H1 (cell line): ENCODE results near the gene COPG1. TPM values are rescaled to one million over a fixed set of nuclear protein-coding genes. Genes with fewer than 3 reads are reported as not detected.

Experiments used
- CTCF ChIA-PET: fragments of 300-600 bp; sonication (Branson Sonifier 250); formaldehyde crosslinking; loops from one replicate; lab custom pipeline; 2021; ENCODE audit not compliant: partially characterized antibody; lab: Charles Lee
- POLR2A ChIA-PET: fragments of 300-600 bp; sonication (Branson Sonifier 250); formaldehyde crosslinking; loops from one replicate; lab custom pipeline; 2021; ENCODE audit warnings: inconsistent platforms; ENCODE audit not compliant: partially characterized antibody; lab: Charles Lee
- DNase-seq, 2 experiments: peaks; one replicate each; pipeline versions ENCODE4 v3.0.0 to v3.0.0-alpha.2; 2010 to 2022; ENCODE audit warnings: low spot score in 2 of 2, low read depth in 1 of 2, mixed read lengths in 1 of 2
- FAIRE-seq: peaks from 2 replicates; lab custom pipeline; 2011; peaks lifted over from hg19 to GRCh38; lab: Jason Lieb, UNC
- H2AFZ ChIP-seq: 2 replicates; pipeline ENCODE4 v1.8.1; 2012; ENCODE audit warnings: low read length, inconsistent platforms
- H2AK5ac ChIP-seq: 2 replicates; pipeline ENCODE4 v1.6.1; 2013; ENCODE audit warnings: low read depth, low read length
- H2BK120ac ChIP-seq: replicated peaks from 2 replicates; pipeline ENCODE3; 2013; ENCODE audit warnings: low read depth, low read length, inconsistent platforms
- H2BK12ac ChIP-seq: 2 replicates; pipeline ENCODE4 v1.6.1; 2013; ENCODE audit warnings: low read depth, low read length
- H2BK15ac ChIP-seq: 2 replicates; pipeline ENCODE4 v1.6.1; 2013; ENCODE audit warnings: low read length
- H2BK20ac ChIP-seq: 2 replicates; pipeline ENCODE4 v1.6.1; 2013; ENCODE audit warnings: low read length
- H2BK5ac ChIP-seq: 2 replicates; pipeline ENCODE4 v1.6.1; 2013; ENCODE audit warnings: low read depth, low read length
- H3K14ac ChIP-seq: 2 replicates; pipeline ENCODE4 v1.6.1; 2013; ENCODE audit warnings: inconsistent platforms; ENCODE audit not compliant: insufficient read length
- H3K18ac ChIP-seq: 2 replicates; pipeline ENCODE4 v1.6.1; 2013; ENCODE audit warnings: low read length; ENCODE audit errors: extremely low read depth
- H3K23ac ChIP-seq: 2 replicates; pipeline ENCODE4 v1.6.1; 2013; ENCODE audit warnings: inconsistent platforms; ENCODE audit not compliant: insufficient read length
- H3K23me2 ChIP-seq: 2 replicates; pipeline ENCODE4 v1.6.1; 2013; ENCODE audit warnings: low read depth, low read length
- H3K27ac ChIP-seq: 2 replicates; pipeline ENCODE4 v1.6.1; 2011; ENCODE audit warnings: low read depth, low read length, inconsistent platforms
- H3K27me3 ChIP-seq, 4 experiments: replicated peaks in 1 of 4; 1 replicate in 1 of 4; 2 replicates in 3 of 4; pipeline versions ENCODE4 v1.6.1 to v1.8.1; 2011 to 2013; ENCODE audit warnings: low read length in 3 of 4, mild to moderate bottlenecking in 3 of 4, inconsistent platforms in 2 of 4, mixed read lengths in 2 of 4, moderate library complexity in 1 of 4; ENCODE audit not compliant: control insufficient read depth in 3 of 4, insufficient read depth in 3 of 4; ENCODE audit errors: extremely low read depth in 1 of 4
- H3K36me3 ChIP-seq, 4 experiments: 2 replicates each; pipeline versions ENCODE4 v1.6.1 to v1.8.1; 2011 to 2013; ENCODE audit warnings: mild to moderate bottlenecking in 4 of 4, low read length in 3 of 4, moderate library complexity in 2 of 4, control low read depth in 1 of 4, inconsistent platforms in 1 of 4; ENCODE audit not compliant: insufficient read depth in 4 of 4, control insufficient read depth in 2 of 4
- H3K4ac ChIP-seq: replicated peaks from 2 replicates; pipeline ENCODE3; 2013; ENCODE audit warnings: low read length, low read depth, mixed read lengths, inconsistent platforms; ENCODE audit not compliant: insufficient read length
- H3K4me1 ChIP-seq, 4 experiments: replicated peaks in 1 of 4; 1 replicate in 1 of 4; 2 replicates in 3 of 4; pipeline versions ENCODE4 v1.6.1 to v1.8.1; 2011 to 2013; ENCODE audit warnings: low read length in 3 of 4, inconsistent platforms in 2 of 4, mixed read lengths in 1 of 4; ENCODE audit not compliant: insufficient read depth in 4 of 4, control insufficient read depth in 3 of 4
- H3K4me2 ChIP-seq, 2 experiments: 2 replicates each; pipeline versions ENCODE4 v1.6.1 to v1.8.1; 2011 to 2013; ENCODE audit warnings: low read depth in 2 of 2, low read length in 2 of 2, control low read depth in 1 of 2, inconsistent platforms in 1 of 2, mild to moderate bottlenecking in 1 of 2; ENCODE audit not compliant: insufficient read depth in 1 of 2
- H3K4me3 ChIP-seq, 4 experiments: fragments of 200-600, 300-600 bp in 1 of 4; sonication (generic), shearing (Covaris generic), sonication (Bioruptor Twin) in 1 of 4; 2 replicates each; pipeline versions ENCODE4 v1.5.1 to v1.8.1; 2011 to 2016; ENCODE audit warnings: low read length in 4 of 4, low read depth in 3 of 4, control low read depth in 2 of 4, inconsistent platforms in 2 of 4, mild to moderate bottlenecking in 2 of 4, mixed read lengths in 1 of 4, moderate library complexity in 1 of 4; ENCODE audit not compliant: insufficient read depth in 2 of 4; ENCODE audit errors: extremely low read depth in 1 of 4
- H3K56ac ChIP-seq: replicated peaks from 2 replicates; pipeline ENCODE3; 2013; ENCODE audit warnings: low read depth, mild to moderate bottlenecking, mixed read lengths, low read length, inconsistent platforms; ENCODE audit not compliant: insufficient read length
- H3K79me1 ChIP-seq: 2 replicates; pipeline ENCODE4 v1.6.1; 2013; ENCODE audit warnings: low read depth, low read length, control low read depth
- H3K79me2 ChIP-seq, 2 experiments: 2 replicates each; pipeline versions ENCODE4 v1.6.1 to v1.8.1; 2012 to 2013; ENCODE audit warnings: low read length in 2 of 2, mild to moderate bottlenecking in 2 of 2, inconsistent platforms in 1 of 2; ENCODE audit not compliant: insufficient read depth in 2 of 2, control insufficient read depth in 1 of 2
- H3K9ac ChIP-seq, 4 experiments: replicated peaks in 1 of 4; 1 replicate in 1 of 4; 2 replicates in 3 of 4; pipeline versions ENCODE4 v1.6.1 to v1.8.1; 2011 to 2013; ENCODE audit warnings: low read depth in 3 of 4, low read length in 3 of 4, control low read depth in 2 of 4, mild to moderate bottlenecking in 2 of 4, moderate library complexity in 2 of 4, inconsistent platforms in 1 of 4; ENCODE audit errors: extremely low read depth in 1 of 4
- H3K9me3 ChIP-seq, 2 experiments: 2 replicates each; pipeline versions ENCODE4 v1.6.1 to v1.8.1; 2012 to 2013; ENCODE audit warnings: mild to moderate bottlenecking in 2 of 2, moderate library complexity in 2 of 2, control low read depth in 1 of 2, inconsistent platforms in 1 of 2, low read depth in 1 of 2, low read length in 1 of 2, mixed read lengths in 1 of 2; ENCODE audit not compliant: insufficient read depth in 2 of 2
- H4K20me1 ChIP-seq, 2 experiments: replicated peaks in 1 of 2; 2 replicates each; pipeline versions ENCODE3 to v1.8.1; 2011 to 2013; ENCODE audit warnings: inconsistent platforms in 2 of 2, low read length in 2 of 2, mild to moderate bottlenecking in 1 of 2; ENCODE audit not compliant: insufficient read depth in 2 of 2, control insufficient read depth in 1 of 2
- H4K5ac ChIP-seq: 2 replicates; pipeline ENCODE4 v1.6.1; 2013; ENCODE audit warnings: low read length, low read depth, mixed read lengths, inconsistent platforms; ENCODE audit not compliant: insufficient read length
- H4K8ac ChIP-seq: 2 replicates; pipeline ENCODE4 v1.8.0; 2013; ENCODE audit warnings: mild to moderate bottlenecking, moderate library complexity, low read length, inconsistent platforms; ENCODE audit not compliant: insufficient read depth; ENCODE audit errors: extremely low read depth
- H4K91ac ChIP-seq: replicated peaks from 2 replicates; pipeline ENCODE3; 2013; ENCODE audit warnings: low read length, mixed read lengths, inconsistent platforms; ENCODE audit not compliant: insufficient read length
- BRCA1 ChIP-seq: IDR thresholded peaks from 2 replicates; pipeline ENCODE4 v1.6.1; 2012; ENCODE audit warnings: low read depth, low read length, improper control_type of control experiment
- FOSL1 ChIP-seq: IDR thresholded peaks from 2 replicates; pipeline ENCODE4 v1.6.1; 2011; ENCODE audit warnings: mild to moderate bottlenecking, low read depth, low read length, moderate library complexity; ENCODE audit not compliant: insufficient read depth
- HDAC6 ChIP-seq: IDR thresholded peaks from one replicate; pipeline ENCODE4 v1.7.1; 2012; ENCODE audit warnings: low read depth, mild to moderate bottlenecking, inconsistent platforms, low read length, moderate library complexity
- JUN ChIP-seq: IDR thresholded peaks from 2 replicates; pipeline ENCODE4 v1.6.1; 2011; ENCODE audit warnings: low read depth, mild to moderate bottlenecking, improper control_type of control experiment, low read length
- KDM5A ChIP-seq: fragments of 200-600 bp; IDR thresholded peaks from 2 replicates; pipeline ENCODE4 v1.7.1; 2012; ENCODE audit warnings: mild to moderate bottlenecking, low read length, inconsistent platforms, mixed read lengths
- RBBP5 ChIP-seq: IDR thresholded peaks from 2 replicates; pipeline ENCODE4 v1.7.1; 2012; ENCODE audit warnings: low read depth, mild to moderate bottlenecking, inconsistent platforms, low read length, moderate library complexity, borderline replicate concordance
- RFX5 ChIP-seq: IDR thresholded peaks from 2 replicates; pipeline ENCODE4 v1.6.1; 2011; ENCODE audit warnings: low read depth, low read length, improper control_type of control experiment, borderline replicate concordance
- SP2 ChIP-seq: IDR thresholded peaks from 2 replicates; pipeline ENCODE4 v1.6.1; 2012; ENCODE audit warnings: mild to moderate bottlenecking, low read length, inconsistent platforms
- SRF ChIP-seq: IDR thresholded peaks from 2 replicates; pipeline ENCODE4 v1.6.1; 2011; ENCODE audit warnings: mild to moderate bottlenecking, low read depth, low read length, moderate library complexity
- ZNF274 ChIP-seq: IDR thresholded peaks from 2 replicates; pipeline ENCODE4 v1.7.0; 2012; ENCODE audit warnings: low read length, borderline replicate concordance; ENCODE audit errors: extremely low read depth
- WGBS, 2 experiments: shearing (Covaris generic) in 1 of 2; methylation state at CpG; one replicate each; pipeline versions ENCODE4 v1.1.6 to v1.1.7; 2013 to 2015; ENCODE audit warnings: low lambda C conversion rate in 2 of 2, mixed read lengths in 2 of 2, inconsistent platforms in 1 of 2, low coverage in 1 of 2, missing lambda C conversion rate in 1 of 2; ENCODE audit not compliant: insufficient replicate concordance in 2 of 2, insufficient coverage in 1 of 2, insufficient read length in 1 of 2; ENCODE audit errors: extremely low coverage in 1 of 2, missing lambda C conversion rate in 1 of 2; 5-methylcytosine and 5-hydroxymethylcytosine counted together
- polyA plus RNA-seq, 7 experiments: library from polyadenylated mRNA; depleted of rRNA in 3 of 7; stranded (reverse) in 5 of 7; unstranded in 2 of 7; fragments of >200 nt in 5 of 7; fragments of 200-250 nt in 2 of 7; gene quantifications; 1 replicate in 5 of 7; 2 replicates in 1 of 7; 4 replicates in 1 of 7; pipeline versions ENCODE4 v1.2.1 to v1.2.3, GENCODE V29; 2011 to 2013; ENCODE audit warnings: missing spikeins in 2 of 7, mixed read lengths in 2 of 7
- total RNA-seq: library from RNA; stranded (reverse); fragmentation: NEBNext Ultra II Directional; extraction: Animal tissue kit (Norgen Biotek cat#: 25700); gene quantifications from 2 replicates; pipeline ENCODE4 v1.2.1, GENCODE V29; 2021
- TF ChIP-seq, protein P1 (sequence below): IDR thresholded peaks from 2 replicates; pipeline ENCODE4 v1.6.1; 2012; ENCODE audit warnings: inconsistent platforms

COPG1 gene
- total and polyA plus RNA-seq, 2 of the 8 experiments (the other 6 are each of a cell fraction or from before 2014, with no cell fraction given) = 52.7 to 106 TPM

DNA sequence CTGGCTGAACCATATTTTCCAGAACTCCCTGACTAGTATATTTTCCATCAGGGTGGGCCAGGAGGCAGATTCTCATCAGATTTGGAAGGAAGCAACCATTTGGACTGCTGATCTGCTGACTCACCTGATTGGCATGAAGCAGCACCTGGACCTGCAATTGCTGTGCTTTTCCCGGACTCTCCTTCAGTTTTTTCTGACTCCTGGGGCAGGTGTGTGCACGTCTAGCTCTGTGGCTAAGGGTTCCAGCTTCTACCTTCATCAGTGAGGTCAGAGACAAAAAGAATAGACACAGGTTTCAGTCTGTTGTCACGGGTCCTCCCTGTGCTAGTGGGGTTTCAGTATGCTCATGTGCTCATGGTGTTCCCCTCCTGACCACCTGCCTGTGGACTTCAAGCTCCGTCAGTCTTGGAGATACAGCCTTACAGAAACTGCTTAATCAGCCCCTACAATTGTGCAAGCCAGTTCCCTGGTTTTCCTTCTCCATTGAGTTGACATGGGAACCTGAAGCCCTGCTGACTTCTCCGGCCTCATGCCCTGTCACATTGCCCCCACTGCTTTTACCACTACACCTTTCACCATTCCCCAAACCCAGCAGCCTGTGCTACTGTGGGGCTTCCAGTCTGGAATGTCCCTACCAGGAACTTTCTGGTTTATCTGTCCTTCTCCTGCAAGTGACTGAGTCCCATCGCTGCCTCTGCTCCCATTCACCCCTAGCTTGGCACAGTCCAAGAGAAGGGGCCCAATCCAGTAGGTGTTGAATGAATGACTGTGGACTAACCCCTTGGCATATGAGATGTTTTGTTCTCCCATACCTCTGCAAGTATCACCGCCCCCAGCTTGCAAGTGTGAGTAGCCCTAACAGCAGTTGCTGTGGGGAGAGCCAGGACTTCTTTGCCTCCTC lies 61.0 kb downstream of the COPG1 start:
- Histone ChIP-seq H2BK12ac (0 out of 2 replicates have a peak overlapping the region, but pooled peaks have one; percentile 60), H3K4me1 (peaks cover 2 to 6% (median 5%) of the 10 kb centered on the region in 4 experiments), H2BK120ac (no peak overlapping the region), H3K27me3 (no peaks in the 10 kb centered on the region), H3K79me2 (peaks cover 0 to under 1% of the 10 kb centered on the region in 2 experiments; a peak in 1 of 4 replicates), H3K23ac (no peak overlapping the region), H3K23me2 (no peaks in the 10 kb centered on the region; the same call in 1 of the 2 replicates), H2AK5ac (0 out of 2 replicates have a peak overlapping the region, but pooled peaks have one; percentile 40), H2BK5ac (no peak overlapping the region), H4K8ac (no peak overlapping the region), H3K14ac (no peak overlapping the region), H4K91ac (no peak overlapping the region), H3K4me2 (no peak overlapping the region), H3K36me3 (no peaks in the 10 kb centered on the region), H4K5ac (no peak overlapping the region), H3K4ac (no peak overlapping the region), H3K9ac (no peak overlapping the region), H3K9me3 (no peaks in the 10 kb centered on the region), H3K79me1 (no peaks in the 10 kb centered on the region), H2BK20ac (peak overlapping the region; percentile 69; the same call in 1 of the 2 replicates), H4K20me1 (peaks cover 0 to 2% of the 10 kb centered on the region in 2 experiments), H3K27ac (no peak overlapping the region), H2AFZ (no peak overlapping the region), H2BK15ac (no peak overlapping the region), H3K56ac (no peak overlapping the region), H3K4me3 (no peak overlapping the region), H3K18ac (no peak overlapping the region)
- 76% methylated on average over 7 of the region's 7 CpGs; no CpG with 5 or more reads in 1 of the 2 experiments for WGBS, 2 experiments
- CTCF ChIA-PET = interaction anchor here (0.8 kb wide), 1 partner anchor 19 kb away, joined by 3 read pairs; no protein-coding TSS in a partner anchor
- no peak for DNase-seq
- POLR2A ChIA-PET = interaction anchor here (0.7 to 1.7 kb wide), 4 partner anchors 9 to 42 kb away, joined by 3 to 4 read pairs (median 4); no protein-coding TSS in a partner anchor
- no peak for FAIRE-seq
- TF ChIP-seq SP2 (no peak), ZNF274 (no peak), RBBP5 (no peak), JUN (no peak), BRCA1 (no peak), RFX5 (no peak), HDAC6 (no peak), SRF (no peak), FOSL1 (no peak), KDM5A (no peak)
- TF ChIP-seq, protein P1, sequence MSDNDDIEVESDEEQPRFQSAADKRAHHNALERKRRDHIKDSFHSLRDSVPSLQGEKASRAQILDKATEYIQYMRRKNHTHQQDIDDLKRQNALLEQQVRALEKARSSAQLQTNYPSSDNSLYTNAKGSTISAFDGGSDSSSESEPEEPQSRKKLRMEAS = no peak
